ENCODE measurements around the gene HNRNPD.
"Not testable (repeated sequence)": the region's sequence is repeated elsewhere in the genome, so short reads cannot be mapped to it uniquely, and the experiment has no call there.

HNRNPD gene

GRCh38 chr4:82372517-82373485 is 990 bp downstream of the HNRNPD start:
- peak; percentile 29 to 44 for DNase-seq (ENCODE audit: low read depth in 2 of 2)

GRCh38 chr4:82371497-82371896 is 2.3 kb downstream of the HNRNPD start:
- DNase-seq (ENCODE audit: low read depth in 2 of 2), result no peak

GRCh38 chr4:82367438-82368097 is 6.2 kb downstream of the HNRNPD start:
- no peak for DNase-seq (ENCODE audit: low read depth in 2 of 2)

- DNase-seq (ENCODE audit: low read depth in 2 of 2), result not testable (repeated sequence)
These were observed 7.4 kb downstream of the HNRNPD start for GRCh38 chr4:82366431-82366830.

GRCh38 chr4:82363896-82364487 is 9.8 kb downstream of the HNRNPD start:
- no peak for DNase-seq (ENCODE audit: low read depth in 2 of 2)

DNA sequence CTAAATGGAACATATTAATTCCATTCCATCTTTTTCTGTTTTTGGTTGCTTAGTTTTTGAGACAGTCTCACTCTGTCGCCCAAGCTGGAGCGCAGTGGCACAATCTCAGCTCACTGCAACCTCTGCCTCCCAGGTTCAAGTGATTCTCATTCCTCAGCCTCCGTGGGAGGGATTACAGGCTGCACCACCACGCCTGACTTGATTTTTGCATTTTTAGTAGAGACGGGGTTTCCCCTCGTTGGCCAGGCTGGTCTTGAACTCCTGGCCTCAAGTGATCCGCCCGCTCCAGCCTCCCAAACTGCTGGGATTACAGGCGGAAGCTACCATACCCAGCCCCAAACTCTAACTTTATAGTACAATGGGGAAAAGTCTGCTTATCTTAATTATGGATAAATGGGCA is 11.2 kb downstream of the HNRNPD start:
- DNase-seq (ENCODE audit: low read depth in 2 of 2), result no peak

DNA sequence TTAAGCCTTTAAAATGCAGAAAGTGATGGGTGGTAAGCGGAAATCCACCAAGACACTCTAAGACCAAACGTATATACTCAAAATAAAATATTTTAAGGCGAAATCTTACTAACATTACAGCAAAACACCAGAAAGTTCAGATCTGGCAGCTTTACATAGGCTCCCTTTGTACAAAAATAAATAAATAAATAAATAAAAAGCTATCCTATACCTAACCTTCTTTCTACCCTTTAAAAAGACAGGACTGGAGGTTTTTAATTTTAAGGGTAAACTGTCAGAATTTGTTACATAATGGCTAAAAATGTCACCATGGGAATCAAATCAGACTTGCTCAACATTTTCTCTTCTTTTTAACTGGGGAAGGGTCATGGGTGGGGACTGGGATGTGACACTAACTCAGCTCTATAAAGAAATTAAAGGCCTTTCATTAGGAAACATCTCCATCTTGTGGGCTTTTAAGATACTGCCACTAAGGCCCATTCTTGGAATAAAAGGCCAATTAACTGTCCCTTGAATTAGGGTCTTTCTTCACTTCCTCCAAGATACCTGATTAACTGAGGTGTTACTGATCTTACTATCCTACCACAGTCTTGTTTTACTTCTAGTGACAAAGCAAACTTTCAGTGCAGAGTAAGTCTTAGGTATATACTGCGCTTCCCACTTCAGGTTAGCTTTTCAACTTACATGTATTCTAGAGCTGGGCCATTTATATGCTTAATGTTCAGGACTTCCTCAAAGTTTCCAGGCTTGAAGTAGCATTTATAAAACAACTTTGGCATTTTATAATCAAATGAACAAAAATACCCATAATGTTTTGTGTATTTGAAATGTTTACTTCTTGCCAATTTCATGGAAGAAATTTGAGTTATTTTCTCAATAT is 13.3 kb downstream of the HNRNPD start:
- no peak for DNase-seq (ENCODE audit: low read depth in 2 of 2)

DNA sequence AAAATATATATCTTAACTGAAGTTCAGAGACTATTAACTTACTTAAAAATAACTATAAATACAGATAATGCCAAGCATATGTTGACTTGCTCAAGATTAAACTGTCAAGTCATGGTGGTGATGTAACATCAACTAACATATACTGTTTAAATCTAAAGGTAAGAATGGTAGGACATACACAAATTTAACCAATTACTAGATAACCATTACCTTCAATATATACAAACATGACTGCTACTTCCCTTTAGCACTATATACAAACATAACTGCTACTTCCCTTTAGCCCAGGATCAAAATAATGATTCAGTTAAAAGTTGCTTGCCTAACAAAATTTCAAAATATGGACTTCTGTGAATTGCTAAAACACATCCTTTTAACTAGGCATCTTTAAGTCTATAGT is 14.9 kb downstream of the HNRNPD start:
- DNase-seq (ENCODE audit: low read depth in 2 of 2), result no peak

GRCh38 chr4:82357640-82358039 is 16.2 kb downstream of the HNRNPD start:
- DNase-seq (ENCODE audit: low read depth in 2 of 2), result no peak

DNA sequence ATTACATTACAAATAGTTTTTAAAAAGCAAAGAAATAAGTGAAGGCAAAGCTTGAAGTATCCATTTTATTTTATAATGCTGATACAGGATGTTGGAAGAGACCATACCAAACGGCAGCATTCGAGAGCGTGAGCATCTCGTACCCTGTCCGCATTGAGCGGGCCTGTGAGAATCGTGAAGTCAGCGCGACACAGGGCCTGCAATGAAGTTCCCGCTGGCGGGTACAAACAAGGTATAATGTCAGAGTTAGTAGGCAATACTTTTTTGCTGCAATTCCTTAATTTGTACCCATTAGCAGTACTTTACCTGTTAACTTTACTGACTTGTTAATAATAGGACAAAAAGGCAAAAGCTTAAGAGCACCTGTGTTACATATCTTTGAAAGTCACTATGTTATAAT is 19.0 kb downstream of the HNRNPD start:
- DNase-seq (ENCODE audit: low read depth in 2 of 2), result no peak

GRCh38 chr4:82352825-82353366 is 20.9 kb downstream of the HNRNPD start:
- no peak for DNase-seq (ENCODE audit: low read depth in 2 of 2)

DNA sequence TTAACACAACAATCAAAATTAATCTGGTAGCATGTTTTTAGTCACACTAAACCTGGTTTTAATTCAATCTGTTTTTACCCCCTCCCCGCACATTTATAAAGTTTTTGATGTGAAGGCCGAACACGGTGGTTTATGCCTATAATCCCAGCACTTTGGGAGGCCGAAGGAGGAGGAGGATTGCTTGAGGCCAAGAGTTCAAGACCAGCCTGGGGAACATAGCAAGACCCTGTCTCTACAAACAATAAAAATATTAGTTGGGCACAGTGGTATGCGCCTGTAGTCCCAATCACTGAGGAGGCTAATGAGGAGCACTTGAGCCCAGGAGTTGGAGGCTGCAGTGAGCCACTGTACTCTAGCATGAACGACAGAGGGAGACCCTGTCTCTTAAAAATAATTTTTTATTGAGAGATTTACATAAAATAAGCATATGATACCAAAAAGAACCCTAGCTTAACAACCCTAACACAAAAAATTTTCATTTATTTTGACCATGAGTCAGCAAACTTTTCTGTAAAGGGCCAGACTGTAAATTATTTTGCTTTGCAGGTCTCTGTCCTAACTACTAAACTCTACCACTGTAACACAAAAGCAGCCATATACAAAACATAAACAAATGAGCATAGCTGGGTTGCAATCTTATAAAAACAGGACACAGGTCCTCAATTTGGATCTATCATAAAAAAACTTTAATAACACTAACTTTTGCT is 21.5 kb downstream of the HNRNPD start:
- DNase-seq (ENCODE audit: low read depth in 2 of 2), result no peak

- DNase-seq (ENCODE audit: low read depth in 2 of 2), result no peak
These were observed 27.7 kb downstream of the HNRNPD start for GRCh38 chr4:82346126-82346525.

DNA sequence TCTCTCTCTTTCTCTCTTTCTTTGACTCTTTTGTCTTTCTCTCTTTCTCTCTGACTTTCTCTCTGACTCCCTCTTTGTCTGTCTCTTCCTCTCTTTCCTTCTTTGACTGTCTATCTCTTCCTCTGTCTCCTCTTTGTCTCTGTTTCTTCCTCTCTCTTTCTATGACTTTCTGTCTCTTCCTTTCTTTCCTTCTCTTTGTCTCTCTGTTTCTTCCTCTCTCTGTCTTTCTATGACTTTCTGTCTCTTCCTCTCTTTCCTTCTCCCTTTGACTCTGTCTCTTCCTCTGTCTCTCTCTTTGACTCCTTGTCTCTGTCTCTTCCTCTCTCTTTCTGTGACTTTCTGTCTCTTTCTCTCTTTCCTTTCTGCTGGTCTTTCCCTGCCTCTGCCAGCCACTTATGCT is 38.7 kb downstream of the HNRNPD start:
- no peak for DNase-seq (ENCODE audit: low read depth in 2 of 2)

DNA sequence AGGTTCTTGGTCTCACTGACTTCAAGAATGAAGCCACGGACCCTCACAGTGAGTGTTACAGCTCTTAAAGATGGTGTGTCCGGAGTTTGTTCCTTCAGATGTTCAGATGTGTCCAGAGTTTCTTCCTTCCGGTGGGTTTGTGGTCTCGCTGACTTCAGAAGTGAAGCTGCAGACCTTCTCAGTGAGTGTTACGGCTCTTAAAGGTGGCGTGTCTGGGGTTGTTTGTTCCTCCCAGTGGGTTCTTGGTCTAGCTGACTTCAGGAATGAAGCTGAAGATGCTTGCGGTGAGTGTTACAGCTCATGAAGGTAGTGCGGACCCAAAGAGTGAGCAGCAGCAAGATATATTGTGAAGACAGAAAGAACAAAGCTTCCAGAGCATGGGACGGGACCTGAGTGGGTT is 40.1 kb downstream of the HNRNPD start:
- not testable (repeated sequence) for DNase-seq (ENCODE audit: low read depth in 2 of 2)

DNA sequence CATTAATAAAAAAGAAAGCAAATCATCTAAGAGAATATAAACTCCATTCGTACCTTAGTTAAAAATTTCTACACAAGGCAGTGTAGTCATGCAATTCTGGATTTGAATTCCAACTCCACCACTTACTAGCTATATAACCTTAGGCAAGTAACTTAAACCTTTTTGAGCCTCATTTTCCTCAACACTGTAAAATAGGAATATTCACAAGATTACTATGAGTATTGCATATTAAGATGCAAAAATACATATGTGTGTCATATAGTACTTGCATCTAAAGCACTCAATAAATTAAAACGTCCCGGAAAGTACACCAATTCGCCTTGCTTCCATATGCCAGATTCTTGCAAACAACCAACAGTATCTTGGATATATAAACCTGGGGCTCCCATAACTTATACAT is 42.0 kb downstream of the HNRNPD start:
- DNase-seq (ENCODE audit: low read depth in 2 of 2), result no peak

- no peak for DNase-seq (ENCODE audit: low read depth in 2 of 2)
These were observed 53.4 kb downstream of the HNRNPD start for GRCh38 chr4:82320351-82320750.

GRCh38 chr4:82303063-82303462 is 70.7 kb downstream of the HNRNPD start:
- not testable (repeated sequence) for DNase-seq (ENCODE audit: low read depth in 2 of 2)

Data from stimulated activated CD4-positive, alpha-beta T cell treated with anti-CD3 and anti-CD28 coated beads, Interleukin-1b, Interleukin-23, amount 100 ng/mL, for 1 hour (primary cell).